OCI-LY3 (cell line): ENCODE measurements around the gene RPL34.

ENCODE experiments used
- EZH2phosphoT487 ChIP-seq: fragments of 200-600 bp; shearing (Covaris generic); IDR thresholded peaks from 2 replicates; pipeline ENCODE4 v1.6.1; 2018; ENCODE audit warnings: antibody characterized with exemption, mixed run types, low read depth
- TF ChIP-seq, protein P1 (sequence below): fragments of 200-600, 300-600 bp; sonication (generic); IDR thresholded peaks from 2 replicates; pipeline ENCODE4 v1.5.1; 2014; ENCODE audit warnings: antibody characterized with exemption, low read length, low read depth

GRCh38 chr4:108637856-108638255, 17.5 kb downstream of the RPL34 start:
- TF ChIP-seq, protein P1, sequence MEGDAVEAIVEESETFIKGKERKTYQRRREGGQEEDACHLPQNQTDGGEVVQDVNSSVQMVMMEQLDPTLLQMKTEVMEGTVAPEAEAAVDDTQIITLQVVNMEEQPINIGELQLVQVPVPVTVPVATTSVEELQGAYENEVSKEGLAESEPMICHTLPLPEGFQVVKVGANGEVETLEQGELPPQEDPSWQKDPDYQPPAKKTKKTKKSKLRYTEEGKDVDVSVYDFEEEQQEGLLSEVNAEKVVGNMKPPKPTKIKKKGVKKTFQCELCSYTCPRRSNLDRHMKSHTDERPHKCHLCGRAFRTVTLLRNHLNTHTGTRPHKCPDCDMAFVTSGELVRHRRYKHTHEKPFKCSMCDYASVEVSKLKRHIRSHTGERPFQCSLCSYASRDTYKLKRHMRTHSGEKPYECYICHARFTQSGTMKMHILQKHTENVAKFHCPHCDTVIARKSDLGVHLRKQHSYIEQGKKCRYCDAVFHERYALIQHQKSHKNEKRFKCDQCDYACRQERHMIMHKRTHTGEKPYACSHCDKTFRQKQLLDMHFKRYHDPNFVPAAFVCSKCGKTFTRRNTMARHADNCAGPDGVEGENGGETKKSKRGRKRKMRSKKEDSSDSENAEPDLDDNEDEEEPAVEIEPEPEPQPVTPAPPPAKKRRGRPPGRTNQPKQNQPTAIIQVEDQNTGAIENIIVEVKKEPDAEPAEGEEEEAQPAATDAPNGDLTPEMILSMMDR: peak; percentile 12; the same call in 1 of the 2 replicates
- TF ChIP-seq EZH2phosphoT487: no peak
